ENCODE data around the gene DNAH1. TPM values are rescaled to one million over a fixed set of nuclear protein-coding genes. Genes with fewer than 3 reads are reported as not detected.

DNAH1 gene
- total RNA-seq, 1 donor from 2014 or later: 1.3 TPM

GRCh38 chr3:52290596-52291507 lies 25.3 kb upstream of the DNAH1 start:
- no peak for DNase-seq (ENCODE audit: low read depth, low spot score)

GRCh38 chr3:52291508-52292181 lies 24.5 kb upstream of the DNAH1 start:
- DNase-seq (ENCODE audit: low read depth, low spot score): no peak

GRCh38 chr3:52292247-52293065 lies 23.7 kb upstream of the DNAH1 start:
- DNase-seq (ENCODE audit: low read depth, low spot score): no peak

GRCh38 chr3:52293491-52294319 lies 22.4 kb upstream of the DNAH1 start:
- DNase-seq (ENCODE audit: low read depth, low spot score): no peak

- DNase-seq (ENCODE audit: low read depth, low spot score): no peak
Observed at GRCh38 chr3:52294320-52295150, 21.6 kb upstream of the DNAH1 start.

GRCh38 chr3:52295671-52296208 lies 20.4 kb upstream of the DNAH1 start:
- no peak for DNase-seq (ENCODE audit: low read depth, low spot score)

- DNase-seq (ENCODE audit: low read depth, low spot score): no peak
Observed at GRCh38 chr3:52297242-52298148, 18.6 kb upstream of the DNAH1 start.

GRCh38 chr3:52298149-52299098 lies 17.7 kb upstream of the DNAH1 start:
- no peak for DNase-seq (ENCODE audit: low read depth, low spot score)

- DNase-seq (ENCODE audit: low read depth, low spot score): no peak
Observed at GRCh38 chr3:52299247-52299878, 16.8 kb upstream of the DNAH1 start.

GRCh38 chr3:52299879-52300611 lies 16.1 kb upstream of the DNAH1 start:
- no peak for DNase-seq (ENCODE audit: low read depth, low spot score)

GRCh38 chr3:52302426-52303145 lies 13.5 kb upstream of the DNAH1 start:
- no peak for DNase-seq (ENCODE audit: low read depth, low spot score)

GRCh38 chr3:52303811-52304210 lies 12.3 kb upstream of the DNAH1 start:
- DNase-seq (ENCODE audit: low read depth, low spot score): no peak

GRCh38 chr3:52305926-52306325 lies 10.2 kb upstream of the DNAH1 start:
- no peak for DNase-seq (ENCODE audit: low read depth, low spot score)

GRCh38 chr3:52306978-52307377 lies 9.1 kb upstream of the DNAH1 start:
- no peak for DNase-seq (ENCODE audit: low read depth, low spot score)

- no peak for DNase-seq (ENCODE audit: low read depth, low spot score)
Observed at GRCh38 chr3:52308308-52308707, 7.8 kb upstream of the DNAH1 start.

Data from pulmonary artery endothelial cell (primary cell).